ENCODE measurements around the gene DNMBP.

The DNMBP gene

GRCh38 chr10:100009793-100010676 is at the start of gene DNMBP:
TSS of gene DNMBP (minus strand) at chr10:100009947. CDS start at chr10:99972124, 37,823 bp downstream.
- peak; percentile 69 for DNase-seq (ENCODE audit: low read depth)

- DNase-seq (ENCODE audit: low read depth), result no peak
Measured at GRCh38 chr10:100057948-100058347, 48.2 kb upstream of the DNMBP start.

- DNase-seq (ENCODE audit: low read depth), result no peak
Measured at GRCh38 chr10:100053686-100054460, 44.1 kb upstream of the DNMBP start.

GRCh38 chr10:100046021-100046486 is 36.3 kb upstream of the DNMBP start:
- DNase-seq (ENCODE audit: low read depth), result peak; percentile 80

- peak; percentile 64 for DNase-seq (ENCODE audit: low read depth)
Measured at GRCh38 chr10:100045592-100045991, 35.8 kb upstream of the DNMBP start.

GRCh38 chr10:100043796-100044195 is 34.0 kb upstream of the DNMBP start:
- DNase-seq (ENCODE audit: low read depth), result peak; percentile 53

GRCh38 chr10:100043344-100043743 is 33.6 kb upstream of the DNMBP start:
- peak; percentile 16 for DNase-seq (ENCODE audit: low read depth)

GRCh38 chr10:100041306-100042002 is 31.7 kb upstream of the DNMBP start:
- no peak for DNase-seq (ENCODE audit: low read depth)

GRCh38 chr10:100038561-100039071 is 28.9 kb upstream of the DNMBP start:
- DNase-seq (ENCODE audit: low read depth), result no peak

GRCh38 chr10:100037758-100038315 is 28.1 kb upstream of the DNMBP start:
- DNase-seq (ENCODE audit: low read depth), result peak; percentile 17

GRCh38 chr10:100036850-100037249 is 27.1 kb upstream of the DNMBP start:
- DNase-seq (ENCODE audit: low read depth), result no peak

- no peak for DNase-seq (ENCODE audit: low read depth)
Measured at GRCh38 chr10:100033766-100034418, 24.1 kb upstream of the DNMBP start.

- DNase-seq (ENCODE audit: low read depth), result peak; percentile 56
Measured at GRCh38 chr10:100027416-100027815, 17.7 kb upstream of the DNMBP start.

- no peak for DNase-seq (ENCODE audit: low read depth)
Measured at GRCh38 chr10:100025576-100025975, 15.8 kb upstream of the DNMBP start.

- no peak for DNase-seq (ENCODE audit: low read depth)
Measured at GRCh38 chr10:100024748-100025147, 15.0 kb upstream of the DNMBP start.

GRCh38 chr10:100022403-100022802 is 12.7 kb upstream of the DNMBP start:
- DNase-seq (ENCODE audit: low read depth), result peak; percentile 32

- DNase-seq (ENCODE audit: low read depth), result no peak
Measured at GRCh38 chr10:100021322-100021721, 11.6 kb upstream of the DNMBP start.

GRCh38 chr10:100020886-100021253 is 11.1 kb upstream of the DNMBP start:
- no peak for DNase-seq (ENCODE audit: low read depth)

- no peak for DNase-seq (ENCODE audit: low read depth)
Measured at GRCh38 chr10:100020142-100020885, 10.6 kb upstream of the DNMBP start.

GRCh38 chr10:100019787-100020141 is 10.0 kb upstream of the DNMBP start:
- no peak for DNase-seq (ENCODE audit: low read depth)

Measured in amniotic epithelial cell (primary cell).